GM21576 (cell line): ENCODE results near the gene OGDH.
"Not testable (repeated sequence)": the region's sequence is repeated elsewhere in the genome, so short reads cannot be mapped to it uniquely, and the experiment has no call there.

Experiments
- ATAC-seq: cut with Tn5 transposase; IDR thresholded peaks from one replicate; pipeline ENCODE4 v1.9.1; 2021; ENCODE audit warnings: mild to moderate bottlenecking, moderate library complexity; ENCODE audit not compliant: unreplicated experiment

The OGDH gene

GRCh38 chr7:44703921-44704320 is 97.5 kb downstream of the OGDH start:
- ATAC-seq: no peak

GRCh38 chr7:44705434-44705833 is 99.0 kb downstream of the OGDH start:
- no peak for ATAC-seq

- ATAC-seq: no peak
Observed at GRCh38 chr7:44706788-44707557, 100.5 kb downstream of the OGDH start.

GRCh38 chr7:44707558-44708230 is 101.3 kb downstream of the OGDH start:
- no peak for ATAC-seq

- no peak for ATAC-seq
Observed at GRCh38 chr7:44709011-44709915, 102.8 kb downstream of the OGDH start.

GRCh38 chr7:44709945-44710596 is 103.6 kb downstream of the OGDH start:
- ATAC-seq: no peak

- no peak for ATAC-seq
Observed at GRCh38 chr7:44711528-44711927, 105.1 kb downstream of the OGDH start.

GRCh38 chr7:44712012-44712411 is 105.6 kb downstream of the OGDH start:
- ATAC-seq: no peak

GRCh38 chr7:44713141-44713540 is 106.7 kb downstream of the OGDH start:
- ATAC-seq: no peak

- no peak for ATAC-seq
Observed at GRCh38 chr7:44713680-44714335, 107.4 kb downstream of the OGDH start.

- ATAC-seq: no peak
Observed at GRCh38 chr7:44716205-44716604, 109.8 kb downstream of the OGDH start.

- no peak for ATAC-seq
Observed at GRCh38 chr7:44720301-44720700, 113.9 kb downstream of the OGDH start.

GRCh38 chr7:44724276-44724675 is 117.8 kb downstream of the OGDH start:
- ATAC-seq: no peak

- not testable (repeated sequence) for ATAC-seq
Observed at GRCh38 chr7:44726250-44726649, 119.8 kb downstream of the OGDH start.

- no peak for ATAC-seq
Observed at GRCh38 chr7:44727158-44727936, 120.9 kb downstream of the OGDH start.

- ATAC-seq: no peak
Observed at GRCh38 chr7:44727937-44728262, 121.5 kb downstream of the OGDH start.

- no peak for ATAC-seq
Observed at GRCh38 chr7:44729949-44730590, 123.6 kb downstream of the OGDH start.

GRCh38 chr7:44732971-44733370 is 126.5 kb downstream of the OGDH start:
- not testable (repeated sequence) for ATAC-seq
